Caco-2 (cell line): Measurements from ENCODE around the gene PHF21A. TPM values are rescaled to one million over a fixed set of nuclear protein-coding genes. Genes with fewer than 3 reads are reported as not detected.

Experiments used
- BruUV-seq: library from RNA; stranded (reverse); fragments of 400-500 nt; replicated peaks from 2 replicates; lab custom pipeline; 2021; lab: Mats Ljungman, UMichigan
- CTCF ChIA-PET: fragments of 300-600 bp; sonication (Branson Sonifier 250); formaldehyde crosslinking; loops from one replicate; lab custom pipeline; 2022; ENCODE audit warnings: antibody characterized with exemption; lab: Charles Lee
- POLR2A ChIA-PET: fragments of 300-600 bp; sonication (Branson Sonifier 250); formaldehyde crosslinking; loops from one replicate; lab custom pipeline; 2022; ENCODE audit warnings: antibody characterized with exemption; lab: Charles Lee
- DNase-seq, 2 experiments: peaks; one replicate each; pipeline versions ENCODE4 v3.0.0 to v3.0.0-alpha.2; 2020 to 2022
- H3K27me3 ChIP-seq: replicated peaks from 2 replicates; pipeline ENCODE4 v1.6.0; 2011; ENCODE audit warnings: low read length; ENCODE audit not compliant: control insufficient read depth, insufficient read depth
- H3K36me3 ChIP-seq: 2 replicates; pipeline ENCODE4 v1.5.1; 2011; ENCODE audit warnings: low read length; ENCODE audit not compliant: control insufficient read depth, insufficient read depth
- H3K4me1 ChIP-seq: fragments of 250-450 bp; sonication (Bioruptor Pico); 2 replicates; pipeline ENCODE4 v1.5.1; 2020; ENCODE audit warnings: mild to moderate bottlenecking
- H3K4me3 ChIP-seq: 2 replicates; pipeline ENCODE4 v1.5.1; 2011; ENCODE audit warnings: low read depth, mild to moderate bottlenecking, control low read depth, low read length
- H3K9me3 ChIP-seq: fragments of 250-450 bp; sonication (Bioruptor Pico); 2 replicates; pipeline ENCODE4 v1.5.1; 2020; ENCODE audit warnings: mild to moderate bottlenecking, moderate library complexity
- H3K27ac Mint-ChIP-seq: one replicate; pipeline ENCODE4 v1.8.0; 2022; ENCODE audit warnings: mixed read lengths; ENCODE audit not compliant: unreplicated experiment
- H3K27me3 Mint-ChIP-seq: one replicate; pipeline ENCODE4 v1.8.0; 2022; ENCODE audit warnings: mixed read lengths; ENCODE audit not compliant: insufficient read depth, unreplicated experiment
- H3K36me3 Mint-ChIP-seq: one replicate; pipeline ENCODE4 v1.8.0; 2022; ENCODE audit warnings: mild to moderate bottlenecking, mixed read lengths; ENCODE audit not compliant: insufficient read depth, unreplicated experiment
- H3K4me1 Mint-ChIP-seq: one replicate; pipeline ENCODE4 v1.8.0; 2022; ENCODE audit warnings: low read depth, mixed read lengths; ENCODE audit not compliant: unreplicated experiment
- H3K4me3 Mint-ChIP-seq: one replicate; pipeline ENCODE4 v1.8.0; 2022; ENCODE audit warnings: mild to moderate bottlenecking, moderate library complexity, mixed read lengths; ENCODE audit not compliant: unreplicated experiment
- H3K9me3 Mint-ChIP-seq: one replicate; pipeline ENCODE4 v1.8.0; 2022; ENCODE audit warnings: mixed read lengths; ENCODE audit not compliant: unreplicated experiment
- intact Hi-C: fragments of 100-400 bp; cut with micrococcal nuclease; formaldehyde crosslinking; loops from one replicate; pipeline ENCODE4 v1.10.0; 2022; ENCODE audit not compliant: unreplicated experiment
- total RNA-seq: library from RNA; stranded (reverse); gene quantifications from 2 replicates; pipeline ENCODE4 v1.2.3, GENCODE V29; 2022
- TF ChIP-seq, protein P1 (sequence below), 2 experiments: fragments of 200-600 bp in 1 of 2; IDR thresholded peaks; 1 replicate in 1 of 2; 2 replicates in 1 of 2; pipeline versions ENCODE4 v1.5.1 to v1.8.0; 2011 to 2022; ENCODE audit warnings: antibody characterized with exemption in 1 of 2, control low read depth in 1 of 2, inconsistent platforms in 1 of 2, low read depth in 1 of 2, low read length in 1 of 2, mild to moderate bottlenecking in 1 of 2, moderate library complexity in 1 of 2; ENCODE audit not compliant: insufficient read depth in 1 of 2, severe bottlenecking in 1 of 2, unreplicated experiment in 1 of 2

Gene PHF21A
- total RNA-seq, 1 experiment from 2014 or later, result 20.0 TPM

DNA sequence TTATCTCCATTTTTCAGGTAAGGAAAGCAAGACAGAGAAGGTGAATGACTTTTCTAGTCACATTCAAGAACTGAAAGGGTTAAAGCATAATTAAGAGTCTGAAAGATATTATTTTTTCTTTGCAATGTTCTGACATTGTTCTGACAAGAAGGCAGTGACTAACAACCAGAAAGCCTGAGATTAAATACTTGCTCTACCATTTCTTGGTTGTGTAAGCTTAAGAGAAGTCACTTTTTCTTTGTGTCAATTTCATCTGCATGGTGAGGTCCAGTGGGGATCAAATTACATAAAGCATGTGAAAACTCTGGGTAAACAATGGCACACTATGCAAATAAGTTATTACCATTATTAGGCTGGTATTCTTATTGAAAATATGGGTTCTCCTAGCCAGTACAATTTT, 73.7 kb downstream of the PHF21A start:
- Mint-ChIP-seq H3K4me3 (no peak overlapping the region), H3K4me1 (peaks cover 7% of the 10 kb centered on the region), H3K27ac (no peak overlapping the region), H3K27me3 (no peaks in the 10 kb centered on the region), H3K36me3 (no peaks in the 10 kb centered on the region), H3K9me3 (no peaks in the 10 kb centered on the region)
- BruUV-seq, result no TSS peak
- ChIA-PET POLR2A (no interaction called here), CTCF (no interaction called here)
- Histone ChIP-seq H3K36me3 (no peaks in the 10 kb centered on the region), H3K9me3 (no peaks in the 10 kb centered on the region), H3K4me3 (no peak overlapping the region), H3K27me3 (no peaks in the 10 kb centered on the region), H3K4me1 (no peaks in the 10 kb centered on the region; the same call in 1 of the 2 replicates)
- DNase-seq, result no peak
- intact Hi-C loops, result no loop called here
- TF ChIP-seq, protein P1, sequence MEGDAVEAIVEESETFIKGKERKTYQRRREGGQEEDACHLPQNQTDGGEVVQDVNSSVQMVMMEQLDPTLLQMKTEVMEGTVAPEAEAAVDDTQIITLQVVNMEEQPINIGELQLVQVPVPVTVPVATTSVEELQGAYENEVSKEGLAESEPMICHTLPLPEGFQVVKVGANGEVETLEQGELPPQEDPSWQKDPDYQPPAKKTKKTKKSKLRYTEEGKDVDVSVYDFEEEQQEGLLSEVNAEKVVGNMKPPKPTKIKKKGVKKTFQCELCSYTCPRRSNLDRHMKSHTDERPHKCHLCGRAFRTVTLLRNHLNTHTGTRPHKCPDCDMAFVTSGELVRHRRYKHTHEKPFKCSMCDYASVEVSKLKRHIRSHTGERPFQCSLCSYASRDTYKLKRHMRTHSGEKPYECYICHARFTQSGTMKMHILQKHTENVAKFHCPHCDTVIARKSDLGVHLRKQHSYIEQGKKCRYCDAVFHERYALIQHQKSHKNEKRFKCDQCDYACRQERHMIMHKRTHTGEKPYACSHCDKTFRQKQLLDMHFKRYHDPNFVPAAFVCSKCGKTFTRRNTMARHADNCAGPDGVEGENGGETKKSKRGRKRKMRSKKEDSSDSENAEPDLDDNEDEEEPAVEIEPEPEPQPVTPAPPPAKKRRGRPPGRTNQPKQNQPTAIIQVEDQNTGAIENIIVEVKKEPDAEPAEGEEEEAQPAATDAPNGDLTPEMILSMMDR (IDR thresholded peaks at IDR 0.05; ENCODE audit: insufficient read depth in 1 of 2, low read depth in 1 of 2, low read length in 1 of 2, severe bottlenecking in 1 of 2, unreplicated experiment in 1 of 2), result no peak

DNA sequence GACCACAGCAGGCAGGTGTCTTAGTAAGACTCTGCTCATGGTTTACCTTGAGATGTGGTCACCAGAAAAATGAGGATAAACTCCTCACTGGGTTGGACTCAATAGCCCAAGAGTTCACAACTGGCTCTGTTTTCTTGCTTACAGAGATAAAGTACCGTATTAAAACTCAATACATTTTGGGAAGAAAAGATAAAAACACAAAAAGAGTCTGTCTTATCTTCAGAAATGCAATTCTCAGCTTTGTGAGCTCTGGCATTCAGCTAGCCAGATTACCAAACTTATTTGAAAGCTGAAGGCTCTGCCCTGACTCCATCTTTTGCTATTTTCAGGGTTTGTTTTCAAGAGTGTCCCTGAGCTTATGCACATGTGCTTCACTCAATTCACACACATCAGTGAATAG, 75.4 kb downstream of the PHF21A start:
- TF ChIP-seq, protein P1 (IDR thresholded peaks at IDR 0.05; ENCODE audit: insufficient read depth in 1 of 2, low read depth in 1 of 2, low read length in 1 of 2, severe bottlenecking in 1 of 2, unreplicated experiment in 1 of 2), result no peak
- Mint-ChIP-seq H3K4me1 (peaks cover 7% of the 10 kb centered on the region), H3K9me3 (no peaks in the 10 kb centered on the region), H3K4me3 (no peak overlapping the region), H3K36me3 (peaks cover 3% of the 10 kb centered on the region), H3K27me3 (no peaks in the 10 kb centered on the region), H3K27ac (no peak overlapping the region)
- no peak for DNase-seq
- Histone ChIP-seq H3K27me3 (no peaks in the 10 kb centered on the region), H3K36me3 (no peaks in the 10 kb centered on the region), H3K4me1 (no peaks in the 10 kb centered on the region; the same call in 1 of the 2 replicates), H3K4me3 (no peak overlapping the region), H3K9me3 (no peaks in the 10 kb centered on the region)
- no TSS peak for BruUV-seq
- intact Hi-C loops, result no loop called here
- ChIA-PET POLR2A (no interaction called here), CTCF (no interaction called here)

DNA sequence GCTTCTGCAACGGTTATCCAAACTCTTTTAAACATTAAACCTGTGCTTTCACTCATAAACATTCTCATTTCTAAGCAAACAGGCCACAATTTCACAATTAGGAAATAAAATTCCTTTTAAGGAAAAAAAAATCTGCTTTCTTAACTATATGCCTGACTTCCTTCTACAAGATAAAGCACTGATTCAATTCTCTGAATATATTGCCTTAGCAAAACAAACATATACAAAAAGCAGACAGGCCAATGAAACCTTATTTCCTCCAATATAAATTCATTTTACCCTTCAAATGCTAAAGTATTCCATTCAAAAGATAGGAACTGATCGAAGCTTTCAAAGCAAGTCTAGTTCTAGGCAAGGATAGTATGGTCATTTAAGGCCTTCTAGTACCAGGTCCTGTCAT, 76.7 kb downstream of the PHF21A start:
- no peaks in the 10 kb centered on the region for H3K27me3 ChIP-seq
- peaks cover 5% of the 10 kb centered on the region for H3K36me3 Mint-ChIP-seq
- ChIA-PET CTCF (no interaction called here), POLR2A (no interaction called here)
- no peaks in the 10 kb centered on the region for H3K4me1 Mint-ChIP-seq
- H3K27me3 Mint-ChIP-seq, result no peaks in the 10 kb centered on the region
- H3K4me3 Mint-ChIP-seq, result no peak overlapping the region
- H3K9me3 Mint-ChIP-seq, result no peaks in the 10 kb centered on the region
- BruUV-seq, result no TSS peak
- intact Hi-C loops, result no loop called here
- TF ChIP-seq, protein P1 (IDR thresholded peaks at IDR 0.05; ENCODE audit: insufficient read depth in 1 of 2, low read depth in 1 of 2, low read length in 1 of 2, severe bottlenecking in 1 of 2, unreplicated experiment in 1 of 2), result no peak
- H3K4me3 ChIP-seq, result no peak overlapping the region
- DNase-seq, result no peak
- no peaks in the 10 kb centered on the region; the same call in 1 of the 2 replicates for H3K4me1 ChIP-seq
- no peaks in the 10 kb centered on the region for H3K36me3 ChIP-seq
- no peaks in the 10 kb centered on the region for H3K9me3 ChIP-seq
- no peak overlapping the region for H3K27ac Mint-ChIP-seq
